Right kidney (tissue), 1 donor: ENCODE measurements around the gene MLKL.
"Not testable (repeated sequence)": the region's sequence is repeated elsewhere in the genome, so short reads cannot be mapped to it uniquely, and the experiment has no call there.

Experiments
- DNase-seq: peaks from one replicate; pipeline ENCODE4 v3.0.0-alpha.2; 2016

MLKL gene

DNA sequence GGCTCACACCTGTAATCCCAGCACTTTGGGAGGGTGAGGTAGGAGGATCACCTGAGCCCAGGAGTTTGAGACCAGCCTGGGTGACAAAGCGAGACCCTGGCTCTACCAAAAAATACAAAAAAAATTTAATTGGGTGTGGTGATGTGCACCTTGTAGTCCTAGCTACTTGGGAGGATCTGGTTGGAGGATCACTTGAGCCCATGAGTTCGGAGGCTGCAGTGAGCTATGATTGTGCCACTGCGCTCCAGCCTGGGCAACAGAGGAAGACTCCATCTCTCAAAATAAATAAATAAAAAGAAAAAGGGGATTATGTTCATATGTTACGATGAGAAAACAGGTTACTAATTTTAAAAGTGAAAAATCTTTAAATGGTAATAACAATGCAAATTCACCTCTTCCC is 996 bp downstream of the MLKL start:
- DNase-seq, result no peak

GRCh38 chr16:74698222-74698621 is 2.4 kb downstream of the MLKL start:
- DNase-seq, result no peak

DNA sequence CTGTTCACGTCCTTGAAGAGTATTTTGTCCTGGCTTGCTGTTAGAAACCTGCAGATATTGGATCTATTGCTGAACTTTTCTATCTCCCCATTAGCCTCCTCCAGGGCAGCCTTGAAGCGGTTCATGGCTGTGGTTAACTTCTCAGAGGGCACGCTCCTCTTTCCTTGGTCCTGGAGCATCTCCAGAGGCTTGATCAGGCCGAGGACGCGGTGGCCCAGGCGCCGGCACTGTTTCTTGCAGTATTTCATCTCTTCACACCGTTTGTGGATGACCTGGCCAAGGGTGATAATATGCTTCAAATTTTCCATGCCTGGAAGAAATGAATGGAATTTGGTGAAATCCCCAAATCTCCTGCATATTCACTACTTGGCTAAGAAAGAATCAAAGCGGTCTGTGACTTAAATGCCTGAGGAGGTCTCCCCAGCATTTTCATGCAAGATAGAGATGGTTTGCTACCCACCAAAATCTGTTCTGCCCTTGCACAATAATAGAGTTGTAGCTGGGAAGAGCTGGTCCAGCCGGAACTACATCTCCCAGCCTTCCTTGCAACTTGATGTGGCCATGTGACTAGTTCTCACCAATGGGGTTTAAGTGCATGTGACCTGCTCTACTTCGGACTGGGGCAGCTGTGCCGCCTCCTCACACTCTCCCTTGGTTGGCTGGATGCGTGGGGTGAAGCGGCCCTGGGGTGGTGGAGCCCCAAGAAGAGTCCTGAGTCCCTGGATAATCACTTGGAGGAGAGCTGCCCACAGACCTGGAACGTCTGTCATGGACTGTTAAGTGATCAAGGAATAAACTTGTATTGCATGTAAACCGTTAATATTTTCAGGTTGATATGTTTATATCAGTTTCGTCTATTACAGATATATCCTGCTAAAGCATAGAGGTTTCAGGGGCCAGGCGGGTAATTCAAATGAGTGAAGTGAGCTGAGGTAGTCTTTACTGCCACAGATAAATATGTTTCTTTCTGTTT is 4.9 kb downstream of the MLKL start:
- DNase-seq, result peak; percentile 46

DNA sequence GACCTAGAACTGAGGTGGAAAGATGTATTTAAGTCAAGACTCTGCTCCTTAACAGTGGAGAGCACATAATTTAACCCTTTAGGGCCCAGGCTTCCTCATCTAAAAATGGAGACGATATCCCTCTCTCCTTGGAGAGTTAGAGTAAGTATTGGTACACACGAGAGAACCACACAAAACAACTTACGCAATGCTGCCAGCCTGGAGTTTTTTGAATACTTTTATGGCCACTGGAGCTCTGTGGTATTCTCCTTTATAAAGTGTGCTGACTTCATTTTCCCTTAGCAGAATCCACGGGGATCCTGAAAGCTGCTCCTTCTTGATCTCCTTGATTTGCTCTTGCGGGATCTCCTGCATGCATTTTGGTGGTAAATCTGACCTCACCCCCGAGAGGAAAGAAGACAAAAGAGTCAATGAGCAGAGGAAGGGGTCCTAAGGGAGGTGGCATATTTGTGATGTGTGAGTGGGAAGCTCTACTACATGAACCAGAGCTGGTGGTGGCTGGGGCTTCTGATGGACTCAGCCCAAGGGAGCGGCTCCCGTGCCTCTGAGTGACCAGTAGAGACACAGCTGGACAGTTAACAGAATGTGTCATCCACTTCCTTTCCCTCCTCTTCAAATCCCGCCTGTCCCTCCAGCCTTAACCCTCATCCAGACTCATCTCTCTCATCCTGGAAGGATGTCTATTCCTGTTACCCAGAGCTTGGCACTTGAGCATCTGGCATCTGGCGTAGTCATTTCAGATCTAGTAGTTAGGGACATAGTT is 9.4 kb downstream of the MLKL start:
- no peak for DNase-seq

DNA sequence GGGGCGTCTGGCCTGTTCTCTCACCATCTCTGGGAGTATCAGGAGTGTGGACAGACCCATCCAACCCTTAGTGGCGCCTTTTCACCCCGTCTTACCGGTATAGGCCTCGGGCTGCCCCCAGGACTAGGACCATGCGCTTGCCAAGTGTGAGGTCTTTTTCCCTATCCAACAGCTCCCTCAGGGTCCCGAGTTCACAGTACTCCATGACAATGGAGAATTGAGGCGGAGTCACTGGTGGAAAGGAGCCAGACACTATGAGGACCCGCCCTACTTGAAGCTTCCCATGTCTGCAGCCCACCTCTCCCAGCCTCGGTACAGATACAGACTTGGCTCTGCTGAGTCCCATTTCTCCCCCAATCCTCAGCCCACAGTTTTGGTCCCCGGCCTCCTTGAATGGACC is 18.1 kb downstream of the MLKL start:
- DNase-seq, result no peak

GRCh38 chr16:74680681-74681080 is 20.0 kb downstream of the MLKL start:
- DNase-seq, result no peak

DNA sequence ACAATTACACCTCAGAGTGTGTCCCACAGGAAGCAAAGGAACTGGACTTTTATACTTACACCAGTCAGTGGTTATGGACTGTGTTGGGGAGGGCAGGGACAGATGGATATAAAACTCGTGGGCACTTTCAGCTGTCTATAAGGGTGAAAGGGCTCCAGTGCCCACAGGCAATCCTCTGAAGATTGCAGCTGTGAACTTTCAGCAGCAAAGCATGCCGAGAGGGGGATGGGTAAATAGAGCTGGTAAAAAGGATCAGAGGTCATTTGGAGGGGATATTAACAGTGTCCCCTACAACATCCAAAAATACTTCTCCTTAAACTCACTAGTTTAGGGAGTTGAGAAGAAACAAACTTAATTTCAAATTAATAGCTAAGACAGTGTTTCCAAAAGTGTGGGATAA is 20.7 kb downstream of the MLKL start:
- no peak for DNase-seq

DNA sequence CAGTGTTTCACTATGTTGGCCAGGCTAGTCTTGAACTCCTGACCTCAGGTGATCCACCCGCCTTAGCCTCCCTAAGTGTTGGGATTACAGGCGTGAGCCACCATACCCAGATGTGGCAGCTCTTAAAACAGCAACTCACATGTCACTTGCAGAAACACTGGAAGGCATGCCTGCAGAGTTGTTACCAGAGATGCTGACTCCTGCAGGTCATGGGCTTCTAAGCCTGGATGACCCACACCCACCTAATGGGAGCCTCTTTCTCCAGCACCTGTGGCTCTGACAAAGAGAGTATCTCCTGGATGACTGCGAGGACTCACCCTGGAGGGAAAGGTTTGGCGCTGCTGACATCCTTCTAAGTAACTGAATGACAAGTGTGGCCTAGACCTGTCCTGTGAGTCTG is 22.8 kb downstream of the MLKL start:
- no peak for DNase-seq

DNA sequence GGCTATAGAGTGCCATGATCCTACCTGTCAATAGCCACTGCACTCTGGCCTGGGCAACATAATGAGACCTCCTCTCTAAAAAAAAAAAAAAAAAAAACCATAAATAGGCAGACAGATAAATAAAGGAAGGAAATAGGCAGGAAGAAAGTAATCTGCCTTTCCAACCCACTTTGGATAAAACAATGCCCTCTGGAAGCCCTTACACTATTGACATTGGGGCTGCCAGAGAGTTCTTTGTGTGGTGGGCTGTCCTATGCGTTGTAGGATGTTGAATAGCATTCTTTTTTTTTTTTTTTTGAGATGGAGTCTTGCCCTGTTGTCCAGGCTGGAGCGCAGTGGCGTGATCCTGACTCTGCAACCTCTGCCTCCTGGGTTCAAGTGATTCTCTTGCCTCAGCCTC is 26.8 kb downstream of the MLKL start:
- DNase-seq, result no peak

GRCh38 chr16:74668877-74669276 is 31.8 kb downstream of the MLKL start:
- not testable (repeated sequence) for DNase-seq

DNA sequence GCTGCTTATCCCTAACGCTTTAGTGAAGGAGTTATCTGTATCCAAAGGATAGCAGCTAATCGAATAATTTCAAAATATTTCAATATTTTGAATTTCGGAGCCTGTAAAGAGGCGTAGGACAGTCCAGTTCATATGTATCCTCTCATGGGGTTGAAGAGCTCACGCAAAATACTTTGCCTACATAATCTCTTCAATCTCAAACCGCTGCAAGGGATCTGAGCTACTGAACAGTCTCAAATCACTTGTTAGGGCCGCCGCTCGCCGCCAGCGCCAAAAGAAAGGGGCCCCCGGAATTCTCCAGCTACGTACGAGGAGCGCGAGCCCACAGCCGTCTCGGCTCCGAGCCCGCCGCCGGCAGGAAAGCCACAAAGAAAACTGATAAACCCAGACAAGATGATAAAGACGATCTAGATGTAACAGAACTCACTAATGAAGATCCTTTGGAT is 33.4 kb downstream of the MLKL start:
- peak; percentile 70 for DNase-seq

- DNase-seq, result peak; percentile 86
Observed at GRCh38 chr16:74666425-74667254, 34.0 kb downstream of the MLKL start, which contains the start of gene RFWD3. Gene RFWD3 (minus strand): TSS chr16:74666877. CDS start chr16:74661449, 5,428 bp downstream.

DNA sequence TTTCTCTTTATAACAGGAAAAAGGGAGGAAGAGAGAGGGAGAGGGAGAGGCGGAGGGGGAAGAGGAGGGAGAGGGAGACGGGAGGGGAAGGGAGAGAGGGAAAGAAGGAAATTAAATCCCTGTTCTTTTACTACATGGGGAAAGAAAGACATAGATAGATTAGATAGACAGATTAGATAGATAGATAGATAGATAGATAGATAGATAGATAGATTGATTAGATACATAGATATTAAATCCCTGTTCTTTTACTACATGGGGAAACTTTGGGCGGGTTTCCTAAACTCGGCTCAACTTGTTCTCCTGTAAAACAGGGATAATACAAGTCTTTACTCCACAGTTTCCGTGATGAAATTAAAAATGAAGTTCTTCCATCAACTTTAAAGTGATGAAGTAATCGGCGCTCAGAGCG is 34.6 kb downstream of the MLKL start:
- DNase-seq, result no peak

- DNase-seq, result no peak
Observed at GRCh38 chr16:74661064-74661463, 39.6 kb downstream of the MLKL start.

- no peak for DNase-seq
Observed at GRCh38 chr16:74660383-74660782, 40.3 kb downstream of the MLKL start.

DNA sequence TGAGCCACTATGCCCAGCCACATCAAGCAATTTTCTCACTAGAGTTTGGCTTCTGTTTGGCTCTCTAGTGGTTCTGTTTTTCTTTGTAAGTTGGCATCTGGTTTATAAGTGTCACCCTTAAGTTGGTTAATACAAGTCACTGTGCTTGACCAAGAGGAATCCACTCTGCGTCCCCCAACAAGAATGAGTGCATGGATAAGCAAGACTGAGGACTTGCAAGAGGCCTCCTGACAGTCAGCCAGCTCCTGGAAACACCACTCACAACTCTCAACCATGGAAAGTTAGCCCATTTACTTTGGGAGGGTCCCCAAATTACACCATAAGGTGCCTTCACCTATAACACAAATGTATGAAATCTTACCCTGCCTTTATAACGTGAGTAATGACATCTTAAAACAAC is 41.6 kb downstream of the MLKL start:
- DNase-seq, result no peak

DNA sequence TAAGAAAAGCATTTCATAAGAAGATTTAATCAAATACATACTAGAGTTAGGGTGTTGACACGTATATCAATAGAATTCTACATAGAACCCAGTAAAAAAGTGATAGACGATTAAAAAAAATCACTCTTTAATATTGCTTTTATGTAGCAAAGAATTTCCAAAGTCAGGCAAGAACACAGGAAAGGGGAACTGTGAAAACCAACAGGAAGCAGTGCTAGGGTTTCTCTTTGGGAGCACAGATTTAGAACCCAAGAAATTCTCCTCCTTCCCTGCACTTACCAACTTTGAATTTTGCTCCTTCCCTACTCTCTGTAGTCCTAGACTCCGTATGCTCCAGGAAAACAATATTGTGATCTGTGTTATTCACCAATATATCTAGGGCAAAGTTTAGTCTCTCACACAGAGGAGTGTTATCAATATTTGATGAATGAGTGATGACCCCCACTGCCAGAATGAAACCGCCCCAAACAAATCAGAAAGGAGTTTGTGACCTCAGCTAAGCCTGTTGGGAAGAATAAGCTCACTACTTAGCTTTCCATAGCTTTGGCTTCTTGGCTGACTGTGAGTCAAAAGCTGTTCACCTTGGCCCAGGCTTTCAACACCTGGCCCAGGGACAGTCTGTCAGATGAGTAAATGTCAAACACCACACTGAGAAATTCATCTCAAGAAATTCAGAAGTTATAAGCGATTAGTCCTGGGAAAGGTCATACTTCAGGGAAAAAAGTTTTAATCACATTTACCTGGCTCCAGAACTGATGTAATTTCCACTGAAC is 42.6 kb downstream of the MLKL start:
- no peak for DNase-seq

GRCh38 chr16:74654536-74655050 is 46.1 kb downstream of the MLKL start:
- no peak for DNase-seq

DNA sequence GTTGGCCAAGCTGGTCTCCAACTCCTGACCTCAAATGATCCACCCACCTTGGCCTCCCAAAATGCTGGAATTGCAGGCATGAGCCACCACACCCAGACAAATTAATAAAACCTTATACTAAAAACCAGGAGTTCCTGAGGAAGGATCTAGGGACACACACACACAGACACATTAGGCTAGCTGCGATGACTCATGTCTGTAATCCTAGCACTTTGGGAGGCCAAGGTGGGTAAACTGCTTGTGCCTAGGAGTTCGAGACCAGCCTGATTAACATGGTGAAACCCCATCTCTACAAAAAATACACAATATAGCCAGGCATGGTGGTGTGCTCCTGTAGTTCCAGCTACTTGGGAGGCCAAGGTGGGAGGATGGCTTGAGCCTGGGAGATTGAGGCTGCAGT is 47.8 kb downstream of the MLKL start:
- DNase-seq, result not testable (repeated sequence)

GRCh38 chr16:74652249-74652648 is 48.4 kb downstream of the MLKL start:
- DNase-seq, result no peak

GRCh38 chr16:74651841-74652240 is 48.8 kb downstream of the MLKL start:
- DNase-seq, result no peak
